CD14-positive monocyte (primary cell): ENCODE data around the gene RPS6KL1. TPM values are rescaled to one million over a fixed set of nuclear protein-coding genes. Genes with fewer than 3 reads are reported as not detected.
A peak's percentile ranks its signal among the peaks of the same experiment; 100 is the strongest.

ENCODE experiments used
- DNase-seq, 3 donors: peaks; one replicate each; pipeline ENCODE4 v3.0.0-alpha.2; 2011 to 2022
- H2AFZ ChIP-seq: 2 replicates; pipeline ENCODE4 v1.6.0; 2012; ENCODE audit warnings: mild to moderate bottlenecking, low read depth, low read length, inconsistent platforms; ENCODE audit not compliant: insufficient read depth, poor library complexity, severe bottlenecking
- H3K27ac ChIP-seq, 2 donors: 1 replicate in 1 of 2; 2 replicates in 1 of 2; pipeline ENCODE4 v1.5.1; 2012 to 2013; ENCODE audit warnings: low read length in 2 of 2, control low read depth in 1 of 2, inconsistent platforms in 1 of 2, low read depth in 1 of 2, mild to moderate bottlenecking in 1 of 2
- H3K27me3 ChIP-seq, 2 donors: one replicate each; pipeline versions ENCODE4 v1.6.0 to v1.6.1; 2011 to 2013; ENCODE audit warnings: low read length in 2 of 2; ENCODE audit not compliant: control insufficient read depth in 2 of 2, insufficient read depth in 2 of 2
- H3K36me3 ChIP-seq, 2 donors: replicated peaks in 1 of 2; 1 replicate in 1 of 2; 2 replicates in 1 of 2; pipeline versions ENCODE4 v1.5.1 to v1.6.1; 2012 to 2013; ENCODE audit warnings: low read length in 2 of 2, control low read depth in 1 of 2, inconsistent platforms in 1 of 2, mild to moderate bottlenecking in 1 of 2; ENCODE audit not compliant: insufficient read depth in 2 of 2, control insufficient read depth in 1 of 2
- H3K4me1 ChIP-seq, 2 donors: 1 replicate in 1 of 2; 2 replicates in 1 of 2; pipeline versions ENCODE4 v1.5.1 to v1.6.1; 2012 to 2013; ENCODE audit warnings: low read length in 2 of 2, control low read depth in 1 of 2, inconsistent platforms in 1 of 2, mild to moderate bottlenecking in 1 of 2, moderate library complexity in 1 of 2; ENCODE audit not compliant: insufficient read depth in 2 of 2, control insufficient read depth in 1 of 2
- H3K4me2 ChIP-seq: replicated peaks from 2 replicates; pipeline ENCODE3; 2012; ENCODE audit warnings: low read length, moderate library complexity, mild to moderate bottlenecking; ENCODE audit not compliant: poor library complexity, severe bottlenecking; ENCODE audit errors: extremely low read depth
- H3K4me3 ChIP-seq, 3 experiments: fragments of 200-600 bp in 1 of 3; sonication (generic) in 1 of 3; replicated peaks in 1 of 3; 1 replicate in 2 of 3; 2 replicates in 1 of 3; pipeline ENCODE4 v1.5.1; 2011 to 2013; ENCODE audit warnings: low read length in 3 of 3, mild to moderate bottlenecking in 3 of 3, control low read depth in 2 of 3, low read depth in 2 of 3, inconsistent platforms in 1 of 3, moderate library complexity in 1 of 3
- H3K79me2 ChIP-seq: 2 replicates; pipeline ENCODE4 v1.6.0; 2012; ENCODE audit warnings: mild to moderate bottlenecking, control low read depth, inconsistent platforms, low read length, moderate library complexity; ENCODE audit not compliant: insufficient read depth
- H3K9ac ChIP-seq: 2 replicates; pipeline ENCODE4 v1.6.0; 2017; ENCODE audit warnings: low read length, mild to moderate bottlenecking; ENCODE audit not compliant: insufficient read depth, poor library complexity, severe bottlenecking
- H3K9me3 ChIP-seq, 2 donors: replicated peaks in 1 of 2; 1 replicate in 1 of 2; 2 replicates in 1 of 2; pipeline versions ENCODE4 v1.5.1 to v1.6.1; 2012 to 2013; ENCODE audit warnings: low read length in 2 of 2, control low read depth in 1 of 2; ENCODE audit not compliant: control insufficient read depth in 1 of 2, insufficient read depth in 1 of 2
- H4K20me1 ChIP-seq: 2 replicates; pipeline ENCODE4 v1.6.0; 2012; ENCODE audit warnings: mild to moderate bottlenecking, low read length, control low read depth, moderate library complexity; ENCODE audit not compliant: insufficient read depth
- H3K27ac Mint-ChIP-seq, 7 donors: one replicate each; pipeline ENCODE4 v1.8.0; 2020; ENCODE audit warnings: mild to moderate bottlenecking in 7 of 7, mixed read lengths in 7 of 7, moderate library complexity in 6 of 7, inconsistent platforms in 2 of 7
- H3K27me3 Mint-ChIP-seq, 3 donors: one replicate each; pipeline ENCODE4 v1.8.0; 2021 to 2022; ENCODE audit warnings: low read depth in 3 of 3, mild to moderate bottlenecking in 3 of 3, mixed read lengths in 3 of 3, moderate library complexity in 3 of 3, inconsistent platforms in 1 of 3
- H3K36me3 Mint-ChIP-seq, 2 donors: one replicate each; pipeline ENCODE4 v1.8.0; 2020; ENCODE audit warnings: mixed read lengths in 2 of 2, inconsistent platforms in 1 of 2, mild to moderate bottlenecking in 1 of 2
- H3K4me1 Mint-ChIP-seq: one replicate; pipeline ENCODE4 v1.8.0; 2020; ENCODE audit warnings: mild to moderate bottlenecking, mixed read lengths
- H3K4me3 Mint-ChIP-seq, 2 donors: one replicate each; pipeline ENCODE4 v1.8.0; 2020; ENCODE audit warnings: mild to moderate bottlenecking in 2 of 2, mixed read lengths in 2 of 2, moderate library complexity in 1 of 2
- H3K9me3 Mint-ChIP-seq, 7 donors: one replicate each; pipeline ENCODE4 v1.8.0; 2020 to 2022; ENCODE audit warnings: mixed read lengths in 7 of 7, mild to moderate bottlenecking in 6 of 7, moderate library complexity in 6 of 7, inconsistent platforms in 2 of 7
- WGBS: methylation state at CpG from one replicate; pipeline ENCODE4 v1.1.5; 2013; ENCODE audit warnings: missing lambda C conversion rate; ENCODE audit not compliant: insufficient coverage; 5-methylcytosine and 5-hydroxymethylcytosine counted together
- intact Hi-C, 2 donors: fragments of 100-400 bp; cut with micrococcal nuclease; formaldehyde crosslinking; loops; one replicate each; pipeline versions ENCODE4 v1.15.0 to v1.15.1; 2023
- polyA plus RNA-seq, 3 donors: library from polyadenylated mRNA; depleted of rRNA in 1 of 3; unstranded in 2 of 3; stranded (reverse) in 1 of 3; fragments of 300-500 nt in 2 of 3; fragments of >200 nt in 1 of 3; fragmentation: Illumina TruSeq in 2 of 3; gene quantifications; 1 replicate in 2 of 3; 2 replicates in 1 of 3; pipeline ENCODE4 v1.2.3, GENCODE V29; 2012 to 2021
- TF ChIP-seq, protein P1 (sequence below): fragments of 200-600 bp; IDR thresholded peaks from one replicate; pipeline ENCODE4 v1.8.0; 2022; ENCODE audit warnings: antibody characterized with exemption, mild to moderate bottlenecking

Gene RPS6KL1
- polyA plus RNA-seq, 3 donors = 0.13 TPM; not detected in 2

DNA sequence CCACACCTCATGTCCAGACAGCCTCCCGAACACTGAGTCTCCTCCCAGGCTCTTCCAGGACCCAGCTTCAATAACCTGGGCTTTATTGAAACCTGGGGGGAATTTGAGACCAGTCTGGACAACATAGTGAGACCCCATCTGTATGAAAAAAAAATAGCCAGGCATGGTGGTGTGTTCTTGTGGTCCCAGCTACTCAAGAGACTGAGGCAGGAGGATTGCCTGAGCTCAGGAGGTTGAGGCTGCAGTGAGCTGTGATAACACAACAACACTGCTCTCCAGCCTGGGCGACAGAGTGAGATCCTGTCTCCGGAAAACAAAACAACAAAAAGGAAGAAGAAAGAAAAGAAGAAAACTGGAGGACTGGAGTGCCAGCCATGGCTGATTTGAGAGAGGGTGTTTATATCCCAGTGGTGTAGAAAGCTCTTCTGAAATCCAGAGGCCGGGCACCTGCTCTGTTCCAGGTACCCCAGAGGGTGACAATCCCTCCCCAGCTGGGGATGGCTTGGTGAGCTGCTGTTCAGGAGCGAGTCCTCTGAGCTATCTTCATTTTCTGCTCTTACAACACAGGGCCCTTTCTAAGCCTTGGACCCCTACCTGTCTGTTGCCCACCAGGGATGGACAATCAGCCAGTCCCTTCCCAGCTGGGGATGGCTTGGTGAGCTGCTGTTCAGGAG lies 38.3 kb upstream of the RPS6KL1 start:
- no peak for DNase-seq
- TF ChIP-seq, protein P1, sequence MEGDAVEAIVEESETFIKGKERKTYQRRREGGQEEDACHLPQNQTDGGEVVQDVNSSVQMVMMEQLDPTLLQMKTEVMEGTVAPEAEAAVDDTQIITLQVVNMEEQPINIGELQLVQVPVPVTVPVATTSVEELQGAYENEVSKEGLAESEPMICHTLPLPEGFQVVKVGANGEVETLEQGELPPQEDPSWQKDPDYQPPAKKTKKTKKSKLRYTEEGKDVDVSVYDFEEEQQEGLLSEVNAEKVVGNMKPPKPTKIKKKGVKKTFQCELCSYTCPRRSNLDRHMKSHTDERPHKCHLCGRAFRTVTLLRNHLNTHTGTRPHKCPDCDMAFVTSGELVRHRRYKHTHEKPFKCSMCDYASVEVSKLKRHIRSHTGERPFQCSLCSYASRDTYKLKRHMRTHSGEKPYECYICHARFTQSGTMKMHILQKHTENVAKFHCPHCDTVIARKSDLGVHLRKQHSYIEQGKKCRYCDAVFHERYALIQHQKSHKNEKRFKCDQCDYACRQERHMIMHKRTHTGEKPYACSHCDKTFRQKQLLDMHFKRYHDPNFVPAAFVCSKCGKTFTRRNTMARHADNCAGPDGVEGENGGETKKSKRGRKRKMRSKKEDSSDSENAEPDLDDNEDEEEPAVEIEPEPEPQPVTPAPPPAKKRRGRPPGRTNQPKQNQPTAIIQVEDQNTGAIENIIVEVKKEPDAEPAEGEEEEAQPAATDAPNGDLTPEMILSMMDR = no peak
- Mint-ChIP-seq H3K27ac (peak overlapping the region in 2 of 7 donors; percentile 15 to 72), H3K27me3 (peaks cover 5 to 14% (median 12%) of the 10 kb centered on the region in 3 donors), H3K9me3 (no peaks in the 10 kb centered on the region), H3K4me1 (peaks cover 31% of the 10 kb centered on the region), H3K4me3 (no peak overlapping the region), H3K36me3 (peaks cover 0 to 4% of the 10 kb centered on the region in 2 donors)
- H3K4me3 ChIP-seq = peak overlapping the region in 1 of 3 experiments; percentile 68
- 100% methylated on average over 2 of the region's 5 CpGs for WGBS
- intact Hi-C loops = no loop called here
- H3K36me3 ChIP-seq = no peaks in the 10 kb centered on the region
- peaks cover 20 to 29% of the 10 kb centered on the region in 2 donors for H3K4me1 ChIP-seq
- H3K79me2 ChIP-seq = no peaks in the 10 kb centered on the region
- H2AFZ ChIP-seq = peak overlapping the region; percentile 77
- no peaks in the 10 kb centered on the region for H4K20me1 ChIP-seq
- no peaks in the 10 kb centered on the region for H3K9me3 ChIP-seq
- H3K27ac ChIP-seq = peak overlapping the region in 1 of 2 donors; percentile 78
- no peaks in the 10 kb centered on the region for H3K27me3 ChIP-seq
- peak overlapping the region; percentile 83 for H3K4me2 ChIP-seq
- no peak overlapping the region for H3K9ac ChIP-seq

GRCh38 chr14:74960736-74961135 lies 37.7 kb upstream of the RPS6KL1 start:
- H3K27me3 Mint-ChIP-seq = peaks cover 10 to 19% (median 19%) of the 10 kb centered on the region in 3 donors
- H3K4me3 Mint-ChIP-seq = no peak overlapping the region
- Histone ChIP-seq H3K79me2 (no peaks in the 10 kb centered on the region), H3K4me1 (peaks cover 22 to 32% of the 10 kb centered on the region in 2 donors), H3K4me3 (no peak overlapping the region), H3K9ac (no peak overlapping the region), H3K4me2 (no peak overlapping the region), H3K9me3 (no peaks in the 10 kb centered on the region), H4K20me1 (no peaks in the 10 kb centered on the region), H3K27me3 (peaks cover 0 to 5% of the 10 kb centered on the region in 2 donors), H3K36me3 (no peaks in the 10 kb centered on the region), H3K27ac (no peak overlapping the region), H2AFZ (no peak overlapping the region)
- intact Hi-C loops = no loop called here
- H3K9me3 Mint-ChIP-seq = no peaks in the 10 kb centered on the region
- no peak overlapping the region for H3K27ac Mint-ChIP-seq
- 83% methylated on average over 4 of the region's 4 CpGs for WGBS
- no peak for DNase-seq
- peaks cover 31% of the 10 kb centered on the region for H3K4me1 Mint-ChIP-seq
- TF ChIP-seq, protein P1 = no peak
- H3K36me3 Mint-ChIP-seq = peaks cover 0 to 4% of the 10 kb centered on the region in 2 donors
